T-helper 1 cell treated with Interleukin-12 subunit alpha and Interleukin-12 subunit beta and Interleukin-4 antibody, amounts not matched to agents 30 ng/mL and 1 ng/mL, for 36 hours (primary cell): ENCODE results near the gene TCF7L1. TPM values are rescaled to one million over a fixed set of nuclear protein-coding genes. Genes with fewer than 3 reads are reported as not detected.

ENCODE experiments used
- intact Hi-C: fragments of 100-400 bp; cut with micrococcal nuclease; formaldehyde crosslinking; loops from one replicate; pipeline ENCODE4 v1.15.1; 2024
- total RNA-seq: library from RNA; stranded (reverse); gene quantifications from 2 replicates; pipeline ENCODE4 v1.2.3, GENCODE V29; 2022

The TCF7L1 gene
- total RNA-seq, 1 donor from 2014 or later, result not detected

GRCh38 chr2:85221067-85221691 lies 88.0 kb downstream of the TCF7L1 start:
- intact Hi-C loops, result no loop called here

GRCh38 chr2:85222792-85223191 lies 89.6 kb downstream of the TCF7L1 start:
- intact Hi-C loops, result no loop called here

GRCh38 chr2:85226783-85227182 lies 93.6 kb downstream of the TCF7L1 start:
- intact Hi-C loops, result no loop called here

- intact Hi-C loops, result no loop called here
These were observed 97.7 kb downstream of the TCF7L1 start for GRCh38 chr2:85230679-85231467.

GRCh38 chr2:85231468-85231805 lies 98.2 kb downstream of the TCF7L1 start:
- intact Hi-C loops, result no loop called here

GRCh38 chr2:85231952-85232351 lies 98.8 kb downstream of the TCF7L1 start:
- intact Hi-C loops, result no loop called here

- intact Hi-C loops, result no loop called here
These were observed 101.7 kb downstream of the TCF7L1 start for GRCh38 chr2:85234868-85235267.

- intact Hi-C loops, result no loop called here
These were observed 102.1 kb downstream of the TCF7L1 start for GRCh38 chr2:85235281-85235680.

GRCh38 chr2:85236084-85236483 lies 102.9 kb downstream of the TCF7L1 start:
- intact Hi-C loops, result no loop called here

- intact Hi-C loops, result no loop called here
These were observed 104.8 kb downstream of the TCF7L1 start for GRCh38 chr2:85237849-85238565.

GRCh38 chr2:85238607-85239006 lies 105.4 kb downstream of the TCF7L1 start:
- intact Hi-C loops, result no loop called here

- intact Hi-C loops, result no loop called here
These were observed 105.9 kb downstream of the TCF7L1 start for GRCh38 chr2:85239102-85239501.

- intact Hi-C loops, result no loop called here
These were observed 106.9 kb downstream of the TCF7L1 start for GRCh38 chr2:85240055-85240454.

- intact Hi-C loops, result no loop called here
These were observed 109.1 kb downstream of the TCF7L1 start for GRCh38 chr2:85242321-85242720.

GRCh38 chr2:85243101-85244072 lies 110.2 kb downstream of the TCF7L1 start:
- intact Hi-C loops, result no loop called here

GRCh38 chr2:85244828-85245227 lies 111.6 kb downstream of the TCF7L1 start:
- intact Hi-C loops, result no loop called here

GRCh38 chr2:85245891-85246290 lies 112.7 kb downstream of the TCF7L1 start:
- intact Hi-C loops, result no loop called here

GRCh38 chr2:85246348-85246747 lies 113.2 kb downstream of the TCF7L1 start:
- intact Hi-C loops, result no loop called here

GRCh38 chr2:85247610-85248009 lies 114.4 kb downstream of the TCF7L1 start:
- intact Hi-C loops, result no loop called here

GRCh38 chr2:85248773-85249509 lies 115.7 kb downstream of the TCF7L1 start:
- intact Hi-C loops, result no loop called here

GRCh38 chr2:85250045-85250444 lies 116.9 kb downstream of the TCF7L1 start:
- intact Hi-C loops, result no loop called here
